Transverse colon (tissue), 4 donors: Measurements from ENCODE around the gene MYL12A. TPM values are rescaled to one million over a fixed set of nuclear protein-coding genes. Genes with fewer than 3 reads are reported as not detected.

Experiments used
- DNase-seq: peaks from one replicate; pipeline ENCODE4 v3.0.0-alpha.2; 2019
- H3K27ac ChIP-seq, 4 donors: fragments of 200-600 bp; sonication (generic); 2 replicates each; pipeline ENCODE4 v1.5.1; 2016 to 2018; ENCODE audit warnings: inconsistent platforms in 4 of 4
- H3K27me3 ChIP-seq: fragments of 200-600 bp; sonication (generic); 2 replicates; pipeline ENCODE4 v1.5.1; 2017; ENCODE audit warnings: inconsistent platforms
- H3K36me3 ChIP-seq, 4 donors: fragments of 200-600 bp; sonication (generic); 2 replicates each; pipeline ENCODE4 v1.5.1; 2017 to 2019; ENCODE audit warnings: inconsistent platforms in 4 of 4
- H3K4me1 ChIP-seq, 4 donors: fragments of 200-600 bp; sonication (generic); 2 replicates each; pipeline ENCODE4 v1.5.1; 2017 to 2020; ENCODE audit warnings: inconsistent platforms in 4 of 4
- H3K4me3 ChIP-seq, 4 donors: fragments of 200-600 bp; sonication (generic); 1 replicate in 1 of 4; 2 replicates in 3 of 4; pipeline versions ENCODE4 v1.5.1 to v1.6.1; 2017 to 2019; ENCODE audit warnings: inconsistent platforms in 4 of 4
- H3K9me3 ChIP-seq, 2 donors: fragments of 200-600 bp; sonication (generic); 2 replicates each; pipeline ENCODE4 v1.5.1; 2017 to 2019; ENCODE audit warnings: inconsistent platforms in 2 of 2
- CTCF ChIP-seq, 5 experiments: fragments of 200-600 bp in 3 of 5; fragments of 450-650 bp in 2 of 5; sonication (generic) in 3 of 5; IDR thresholded peaks; 1 replicate in 2 of 5; 2 replicates in 3 of 5; pipeline ENCODE4 v1.5.1; 2016 to 2017; ENCODE audit warnings: antibody characterized with exemption in 5 of 5, inconsistent platforms in 3 of 5, mild to moderate bottlenecking in 2 of 5, moderate library complexity in 1 of 5
- EP300 ChIP-seq: sonication (generic); formaldehyde crosslinking; IDR thresholded peaks from one replicate; pipeline ENCODE4 v1.6.1; 2017; ENCODE audit warnings: antibody characterized with exemption, low read depth
- POLR2A ChIP-seq: fragments of 450-650 bp; IDR thresholded peaks from one replicate; pipeline ENCODE4 v1.6.1; 2016; ENCODE audit warnings: antibody characterized with exemption, mild to moderate bottlenecking, moderate library complexity
- POLR2AphosphoS5 ChIP-seq, 3 donors: sonication (generic); formaldehyde crosslinking; IDR thresholded peaks; one replicate each; pipeline ENCODE4 v1.6.1; 2016; ENCODE audit warnings: antibody characterized with exemption in 3 of 3
- WGBS, 2 donors: methylation state at CpG; one replicate each; pipeline ENCODE4 v1.1.5; 2018; ENCODE audit warnings: low coverage in 1 of 2; 5-methylcytosine and 5-hydroxymethylcytosine counted together
- in situ Hi-C, 4 donors: fragments of 200-750 bp; cut with MboI; loops; one replicate each; pipeline versions ENCODE4 v1.15.0 to v1.15.1; 2017; ENCODE audit warnings: low sequenced_read_pairs in 3 of 4, low pct_ligation_motif_present in 1 of 4, low pct_unique_long_range_greater_than_20kb in 1 of 4
- intact Hi-C: fragments of 100-400 bp; cut with DNase I; formaldehyde crosslinking; loops from one replicate; pipeline ENCODE4 v1.15.1; 2023; ENCODE audit warnings: low total_unique reads
- total RNA-seq, 4 donors: library from RNA; depleted of rRNA; stranded (reverse); fragments of >200 nt; gene quantifications; one replicate each; pipeline ENCODE4 v1.1.0, GENCODE V29; 2016

Gene MYL12A
- total RNA-seq, 4 donors from 2014 or later, result 257 to 511 (median 338) TPM

- Histone ChIP-seq H3K36me3 (no peaks in the 10 kb centered on the region), H3K9me3 (no peaks in the 10 kb centered on the region), H3K4me3 (no peak overlapping the region), H3K4me1 (peaks cover 6 to 53% (median 20%) of the 10 kb centered on the region in 4 donors), H3K27ac (peak overlapping the region in 3 of 4 donors; percentile 33 to 48 (median 34)), H3K27me3 (no peaks in the 10 kb centered on the region)
- 41 to 42% methylated on average over 6 of the region's 6 CpGs for WGBS, 2 donors
- TF ChIP-seq EP300, result no peak
- TF ChIP-seq POLR2A, result no peak
- TF ChIP-seq CTCF (IDR thresholded peaks at IDR 0.05), result no peak
- no peak for TF ChIP-seq POLR2AphosphoS5 (IDR thresholded peaks at IDR 0.05)
- intact Hi-C loops, result no loop called here
- no peak for DNase-seq
- in situ Hi-C loops, result no loop called here
These were observed 34.1 kb upstream of the MYL12A start for GRCh38 chr18:3213300-3214059.

- in situ Hi-C loops (no loop called here), intact Hi-C loops (no loop called here)
- 94 to 100% methylated on average over 2 to 36 of the region's 36 CpGs for WGBS, 2 donors
- TF ChIP-seq EP300 (no peak), CTCF (IDR thresholded peaks at IDR 0.05) (no peak), POLR2A (no peak), POLR2AphosphoS5 (IDR thresholded peaks at IDR 0.05) (no peak)
- H3K4me3 ChIP-seq, result no peak overlapping the region
- H3K36me3 ChIP-seq, result no peaks in the 10 kb centered on the region
- DNase-seq, result no peak
- no peak overlapping the region for H3K27ac ChIP-seq
- H3K27me3 ChIP-seq, result no peaks in the 10 kb centered on the region
- H3K4me1 ChIP-seq, result peaks cover 10 to 63% (median 21%) of the 10 kb centered on the region in 4 donors
- no peaks in the 10 kb centered on the region for H3K9me3 ChIP-seq
These were observed 32.6 kb upstream of the MYL12A start for GRCh38 chr18:3214855-3215637.

- WGBS, 2 donors, result 72 to 85% methylated on average over 5 of the region's 5 CpGs
- TF ChIP-seq POLR2A, result no peak
- no peak for TF ChIP-seq CTCF (IDR thresholded peaks at IDR 0.05)
- TF ChIP-seq POLR2AphosphoS5 (IDR thresholded peaks at IDR 0.05), result no peak
- no peak for TF ChIP-seq EP300
- no peak for DNase-seq
- H3K27me3 ChIP-seq, result no peaks in the 10 kb centered on the region
- in situ Hi-C loops, result no loop called here
- H3K36me3 ChIP-seq, result no peaks in the 10 kb centered on the region
- H3K27ac ChIP-seq, result peak overlapping the region; percentile 79 to 88 (median 80)
- intact Hi-C loops, result no loop called here
- H3K9me3 ChIP-seq, result no peaks in the 10 kb centered on the region
- no peak overlapping the region for H3K4me3 ChIP-seq
- peaks cover 8 to 53% (median 20%) of the 10 kb centered on the region in 4 donors for H3K4me1 ChIP-seq
These were observed 30.6 kb upstream of the MYL12A start for GRCh38 chr18:3216987-3217386.

GRCh38 chr18:3217948-3218647 is 29.5 kb upstream of the MYL12A start:
- peak overlapping the region; percentile 79 to 88 (median 80) for H3K27ac ChIP-seq
- peak; percentile 61 for DNase-seq
- H3K27me3 ChIP-seq, result no peaks in the 10 kb centered on the region
- in situ Hi-C loops (no loop called here), intact Hi-C loops (no loop called here)
- no peaks in the 10 kb centered on the region for H3K36me3 ChIP-seq
- 23 to 36% methylated on average over 2 to 3 of the region's 3 CpGs for WGBS, 2 donors
- H3K4me3 ChIP-seq, result peak overlapping the region in 2 of 4 donors; percentile 1 to 7
- peaks cover 5 to 42% (median 17%) of the 10 kb centered on the region in 4 donors for H3K4me1 ChIP-seq
- H3K9me3 ChIP-seq, result no peaks in the 10 kb centered on the region
- TF ChIP-seq CTCF (IDR thresholded peaks at IDR 0.05) (no peak), POLR2AphosphoS5 (IDR thresholded peaks at IDR 0.05) (peak; percentile 44 to 80 (median 80)), POLR2A (peak; percentile 58), EP300 (peak; percentile 13)
